ENCODE data around the gene SDK1. TPM values are rescaled to one million over a fixed set of nuclear protein-coding genes. Genes with fewer than 3 reads are reported as not detected.
A peak's percentile ranks its signal among the peaks of the same experiment; 100 is the strongest.

SDK1 gene
- total RNA-seq, 1 donor from 2014 or later: 0.26 TPM

DNA sequence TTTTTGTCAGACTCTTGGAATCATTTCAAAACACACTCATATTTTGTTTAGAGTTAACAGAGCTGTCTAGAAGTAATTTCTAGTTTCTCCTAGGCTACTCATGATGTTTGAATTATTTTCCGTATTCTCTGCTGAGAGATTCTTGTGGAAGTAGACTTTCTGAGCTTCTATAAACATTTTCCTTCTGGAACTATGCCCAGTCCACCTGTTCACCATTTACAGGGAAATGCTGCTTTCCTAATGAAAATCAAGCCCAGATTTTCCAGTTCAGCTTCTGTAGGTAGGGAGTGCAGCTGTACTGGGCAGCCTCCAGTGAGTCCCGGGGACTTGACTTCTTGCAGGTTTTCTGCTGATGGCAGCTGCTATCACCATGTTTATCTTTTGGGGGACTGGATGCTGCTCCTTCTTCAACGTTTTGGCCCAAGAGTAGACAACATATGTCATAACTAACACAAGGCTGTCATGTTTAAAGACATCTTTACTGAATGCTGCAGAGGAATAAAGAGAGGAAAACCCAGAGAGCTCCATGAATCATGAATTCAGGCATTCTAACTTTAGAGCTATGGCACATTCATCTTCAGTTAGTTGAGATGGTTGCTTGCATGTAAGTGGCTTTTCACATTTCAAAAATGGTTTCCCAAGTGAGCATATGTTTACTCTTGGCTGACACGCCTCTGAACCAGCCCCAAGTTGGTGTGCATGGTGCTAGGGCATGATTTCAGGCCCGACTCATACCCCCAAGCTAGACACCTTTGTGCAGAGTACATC is 85.6 kb downstream of the SDK1 start:
- DNase-seq (ENCODE audit: low read depth) (no peak), FAIRE-seq (no peak)
- TF ChIP-seq, protein P1, sequence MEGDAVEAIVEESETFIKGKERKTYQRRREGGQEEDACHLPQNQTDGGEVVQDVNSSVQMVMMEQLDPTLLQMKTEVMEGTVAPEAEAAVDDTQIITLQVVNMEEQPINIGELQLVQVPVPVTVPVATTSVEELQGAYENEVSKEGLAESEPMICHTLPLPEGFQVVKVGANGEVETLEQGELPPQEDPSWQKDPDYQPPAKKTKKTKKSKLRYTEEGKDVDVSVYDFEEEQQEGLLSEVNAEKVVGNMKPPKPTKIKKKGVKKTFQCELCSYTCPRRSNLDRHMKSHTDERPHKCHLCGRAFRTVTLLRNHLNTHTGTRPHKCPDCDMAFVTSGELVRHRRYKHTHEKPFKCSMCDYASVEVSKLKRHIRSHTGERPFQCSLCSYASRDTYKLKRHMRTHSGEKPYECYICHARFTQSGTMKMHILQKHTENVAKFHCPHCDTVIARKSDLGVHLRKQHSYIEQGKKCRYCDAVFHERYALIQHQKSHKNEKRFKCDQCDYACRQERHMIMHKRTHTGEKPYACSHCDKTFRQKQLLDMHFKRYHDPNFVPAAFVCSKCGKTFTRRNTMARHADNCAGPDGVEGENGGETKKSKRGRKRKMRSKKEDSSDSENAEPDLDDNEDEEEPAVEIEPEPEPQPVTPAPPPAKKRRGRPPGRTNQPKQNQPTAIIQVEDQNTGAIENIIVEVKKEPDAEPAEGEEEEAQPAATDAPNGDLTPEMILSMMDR (IDR thresholded peaks at IDR 0.05; ENCODE audit: insufficient read depth, low read length, severe bottlenecking): no peak
- no peaks in the 10 kb centered on the region for H3K36me3 ChIP-seq (ENCODE audit: control insufficient read depth, insufficient read depth, low read length)
- no peaks in the 10 kb centered on the region for H3K27me3 ChIP-seq (ENCODE audit: control insufficient read depth, insufficient read depth, low read length)
- no peak overlapping the region for H3K4me3 ChIP-seq (ENCODE audit: low read depth, low read length)

DNA sequence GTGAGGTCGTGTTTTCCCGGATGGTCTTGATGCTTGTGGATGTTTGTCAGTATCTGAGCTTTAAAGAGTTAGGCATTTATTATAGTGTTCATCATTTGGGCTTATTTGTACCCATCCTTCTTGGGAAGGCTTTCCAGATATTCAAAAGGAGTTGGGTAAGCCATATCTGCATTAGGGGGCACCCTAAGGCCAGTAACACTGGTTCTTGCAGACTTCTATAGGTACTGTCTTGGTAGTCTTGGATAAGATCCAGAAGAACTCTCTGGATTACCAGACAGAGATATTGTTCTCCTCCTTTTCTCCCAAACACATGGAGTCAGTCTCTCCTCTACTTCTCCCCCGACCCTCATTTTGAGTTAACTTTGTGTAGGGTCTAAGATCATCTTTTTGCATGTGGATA is 92.8 kb downstream of the SDK1 start:
- no peaks in the 10 kb centered on the region for H3K27me3 ChIP-seq (ENCODE audit: control insufficient read depth, insufficient read depth, low read length)
- DNase-seq (ENCODE audit: low read depth) (no peak), FAIRE-seq (no peak)
- TF ChIP-seq, protein P1 (IDR thresholded peaks at IDR 0.05; ENCODE audit: insufficient read depth, low read length, severe bottlenecking): no peak
- no peaks in the 10 kb centered on the region for H3K36me3 ChIP-seq (ENCODE audit: control insufficient read depth, insufficient read depth, low read length)
- H3K4me3 ChIP-seq (ENCODE audit: low read depth, low read length): no peak overlapping the region

DNA sequence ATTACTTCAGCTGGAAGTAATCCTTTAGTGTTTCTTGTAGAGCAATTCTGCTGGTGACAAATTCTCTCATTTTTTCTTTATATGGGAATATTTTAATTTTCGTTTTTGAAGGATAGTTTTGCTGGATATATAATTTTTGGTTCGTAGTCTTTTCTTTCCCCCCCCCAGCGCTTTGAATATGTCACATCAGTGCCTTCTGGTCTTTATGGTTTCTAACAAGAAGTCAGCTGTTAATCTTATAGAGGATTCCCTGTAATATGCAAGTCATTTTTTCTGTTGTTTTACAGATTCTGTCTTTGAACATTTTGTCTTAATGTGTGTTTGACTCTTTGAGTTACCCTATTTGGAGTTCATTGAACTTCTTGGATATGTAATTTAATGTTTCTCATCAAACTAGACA is 96.3 kb downstream of the SDK1 start:
- no peaks in the 10 kb centered on the region for H3K36me3 ChIP-seq (ENCODE audit: control insufficient read depth, insufficient read depth, low read length)
- no peak overlapping the region for H3K4me3 ChIP-seq (ENCODE audit: low read depth, low read length)
- no peak for FAIRE-seq
- no peaks in the 10 kb centered on the region for H3K27me3 ChIP-seq (ENCODE audit: control insufficient read depth, insufficient read depth, low read length)
- TF ChIP-seq, protein P1 (IDR thresholded peaks at IDR 0.05; ENCODE audit: insufficient read depth, low read length, severe bottlenecking): no peak
- DNase-seq (ENCODE audit: low read depth): no peak

DNA sequence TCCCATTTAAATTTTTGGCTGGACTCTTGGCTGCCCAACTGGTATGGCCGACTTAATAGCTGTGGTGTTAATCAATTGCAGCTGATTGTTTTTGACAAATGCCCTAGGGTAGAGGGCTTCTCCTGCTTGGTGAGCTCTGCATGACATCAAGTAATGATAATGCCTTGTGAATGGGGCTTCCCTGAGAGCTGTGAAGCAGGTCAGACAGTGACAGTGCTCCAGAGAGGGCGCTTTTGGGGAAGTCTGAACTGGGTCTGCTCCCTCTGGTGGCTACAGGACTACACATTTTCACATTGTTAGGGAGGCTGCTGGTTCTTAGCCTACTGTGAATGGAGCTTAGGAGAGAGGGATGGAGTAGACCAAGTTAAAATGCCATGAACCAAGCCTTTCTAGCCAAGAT is 98.8 kb downstream of the SDK1 start:
- no peaks in the 10 kb centered on the region for H3K27me3 ChIP-seq (ENCODE audit: control insufficient read depth, insufficient read depth, low read length)
- H3K4me3 ChIP-seq (ENCODE audit: low read depth, low read length): no peak overlapping the region
- DNase-seq (ENCODE audit: low read depth) (peak; percentile 25), FAIRE-seq (no peak)
- H3K36me3 ChIP-seq (ENCODE audit: control insufficient read depth, insufficient read depth, low read length): no peaks in the 10 kb centered on the region
- TF ChIP-seq, protein P1 (IDR thresholded peaks at IDR 0.05; ENCODE audit: insufficient read depth, low read length, severe bottlenecking): peak; percentile 43

DNA sequence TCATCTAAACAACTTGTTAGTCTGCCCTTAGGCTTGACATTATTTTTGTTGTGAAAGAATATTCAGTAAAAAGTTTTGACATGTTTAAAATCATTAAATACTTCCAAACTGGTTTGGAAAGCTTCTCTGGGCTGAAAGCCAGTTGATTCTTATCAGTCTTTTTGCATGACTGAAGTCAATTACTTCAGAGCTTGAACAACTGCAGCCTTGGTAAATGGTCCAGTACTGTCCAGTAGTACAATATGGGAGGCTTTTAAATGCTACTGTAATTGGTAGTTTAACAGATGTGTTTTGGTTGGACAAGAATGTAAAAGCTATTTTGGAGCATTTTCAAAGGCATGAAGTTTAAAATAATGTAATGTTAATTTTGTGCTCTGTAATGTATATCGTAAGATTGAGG is 103.4 kb downstream of the SDK1 start:
- TF ChIP-seq, protein P1 (IDR thresholded peaks at IDR 0.05; ENCODE audit: insufficient read depth, low read length, severe bottlenecking): no peak
- DNase-seq (ENCODE audit: low read depth): peak; percentile 21
- Histone ChIP-seq H3K27me3 (ENCODE audit: control insufficient read depth, insufficient read depth, low read length) (no peaks in the 10 kb centered on the region), H3K4me3 (ENCODE audit: low read depth, low read length) (no peak overlapping the region), H3K36me3 (ENCODE audit: control insufficient read depth, insufficient read depth, low read length) (no peaks in the 10 kb centered on the region)
- FAIRE-seq: no peak
